ENCODE measurements around the gene TSC22D2. TPM values are rescaled to one million over a fixed set of nuclear protein-coding genes. Genes with fewer than 3 reads are reported as not detected.

The TSC22D2 gene
- total RNA-seq, 1 experiment from 2014 or later: 26.5 TPM

- no peaks in the 10 kb centered on the region for H3K9me3 Mint-ChIP-seq
- WGBS (ENCODE audit: extremely low coverage, insufficient read length, low lambda C conversion rate): no CpG with 5 or more reads among the region's 1 CpG
- no peaks in the 10 kb centered on the region for H3K23me2 ChIP-seq (ENCODE audit: insufficient read length, low read depth, low read length, poor library complexity, severe bottlenecking)
- H2BK120ac ChIP-seq (ENCODE audit: low read depth, low read length, poor library complexity, severe bottlenecking): no peak overlapping the region
- H3K4ac ChIP-seq (ENCODE audit: low read depth, low read length): no peak overlapping the region
- no peaks in the 10 kb centered on the region for H3K4me1 ChIP-seq (ENCODE audit: insufficient read depth, low read length)
- H3K4me2 ChIP-seq (ENCODE audit: insufficient read depth, insufficient read length, low read length): no peak overlapping the region
- H2BK12ac ChIP-seq (ENCODE audit: insufficient read length, low read depth, low read length): no peak overlapping the region
- no peak overlapping the region for H2BK5ac ChIP-seq (ENCODE audit: insufficient read length, low read length)
- no peak for DNase-seq
- H3K9ac ChIP-seq (ENCODE audit: extremely low read depth, insufficient read length, low read length): no peak overlapping the region
- H3K36me3 Mint-ChIP-seq (ENCODE audit: insufficient read depth in 1 of 3, low read depth in 3 of 3): peaks cover 5 to 25% (median 24%) of the 10 kb centered on the region in 3 experiments; a peak in 6 of 7 replicates
- no peaks in the 10 kb centered on the region for H3K79me2 ChIP-seq (ENCODE audit: insufficient read depth, low read length)
- TF ChIP-seq CTCF (conservative IDR thresholded peaks at IDR 0.05): no peak
- H3K27ac Mint-ChIP-seq: no peak overlapping the region
- no peaks in the 10 kb centered on the region for H3K9me3 ChIP-seq (ENCODE audit: control insufficient read depth, low read depth, low read length)
- H2BK15ac ChIP-seq (ENCODE audit: low read depth, low read length): no peak overlapping the region
- no peak overlapping the region for H4K5ac ChIP-seq (ENCODE audit: insufficient read length, low read depth, low read length)
- no peaks in the 10 kb centered on the region for H3K27me3 Mint-ChIP-seq (ENCODE audit: low read depth)
- no peak overlapping the region for H4K8ac ChIP-seq (replicated peaks; ENCODE audit: insufficient read length, low read depth, low read length)
- no peaks in the 10 kb centered on the region for H3K27me3 ChIP-seq (ENCODE audit: insufficient read depth, low read length)
- H3K18ac ChIP-seq (ENCODE audit: insufficient read length, low read depth, low read length): no peak overlapping the region
- H2AK5ac ChIP-seq (ENCODE audit: insufficient read length, low read length): no peak overlapping the region
- H3K4me3 Mint-ChIP-seq: no peak overlapping the region
- H4K20me1 ChIP-seq (ENCODE audit: control insufficient read depth, insufficient read depth, insufficient read length): no peaks in the 10 kb centered on the region
- H3K14ac ChIP-seq (ENCODE audit: insufficient read depth, low read length): no peak overlapping the region
- no peak overlapping the region for H2BK20ac ChIP-seq (ENCODE audit: low read depth, low read length, poor library complexity, severe bottlenecking)
- no peak overlapping the region for H2AFZ ChIP-seq (ENCODE audit: low read length)
- H4K91ac ChIP-seq (ENCODE audit: insufficient read length, low read depth, low read length): no peak overlapping the region
- no peak overlapping the region for H3K27ac ChIP-seq (ENCODE audit: insufficient read length, low read depth, low read length)
- no peak overlapping the region for H3K23ac ChIP-seq (ENCODE audit: insufficient read length, low read depth, low read length)
- H3K79me1 ChIP-seq (ENCODE audit: insufficient read depth, low read depth, low read length, poor library complexity, severe bottlenecking): no peaks in the 10 kb centered on the region
- no peak overlapping the region for H3T11ph ChIP-seq (ENCODE audit: low read length)
- no peak overlapping the region for H3K56ac ChIP-seq (ENCODE audit: insufficient read length, low read depth, low read length)
- peaks cover 5 to 8% of the 10 kb centered on the region in 2 experiments; a peak in 3 of 4 replicates for H3K4me1 Mint-ChIP-seq
Measured at GRCh38 chr3:150460484-150460883, 52.4 kb downstream of the TSC22D2 start.

Measured in H9 (cell line).